Frontal cortex (tissue), 4 donors: ENCODE measurements around the gene NOS1AP. TPM values are rescaled to one million over a fixed set of nuclear protein-coding genes. Genes with fewer than 3 reads are reported as not detected.

Experiments used
- DNase-seq, 2 donors: peaks; one replicate each; pipeline ENCODE4 v3.0.0; 2012; ENCODE audit warnings: low spot score in 2 of 2
- FAIRE-seq: peaks from 2 replicates; lab custom pipeline; 2012; peaks lifted over from hg19 to GRCh38; lab: Jason Lieb, UNC
- total RNA-seq: library from RNA; depleted of rRNA; stranded (reverse); fragments of >200 nt; gene quantifications from one replicate; pipeline ENCODE4 v1.2.3, GENCODE V29; 2014
- donor health status: control.
- donor health status: control.
- donor health status: control.

Gene NOS1AP
- total RNA-seq, 1 donor from 2014 or later: 4.9 TPM

DNA sequence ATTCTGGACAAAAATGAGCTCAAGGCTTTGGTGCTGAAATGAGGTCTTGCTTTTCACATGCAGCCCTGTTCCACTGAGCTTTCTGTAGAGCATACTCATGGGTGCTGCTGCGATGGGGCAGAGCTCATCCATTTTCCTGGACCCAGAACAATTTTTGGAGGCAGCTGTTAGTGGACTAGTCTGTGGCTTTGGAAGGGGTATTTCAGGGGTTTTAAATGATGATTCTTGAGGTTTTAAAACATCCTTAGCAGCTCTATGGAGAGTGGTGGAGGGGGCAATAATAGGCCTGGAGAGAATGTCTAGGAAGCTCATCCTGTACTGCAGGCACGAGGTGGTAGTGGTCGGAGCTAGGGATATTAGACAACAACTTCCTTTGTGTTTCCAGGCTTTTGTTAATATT lies 16.5 kb downstream of the NOS1AP start:
- FAIRE-seq (no peak), DNase-seq (no peak)

DNA sequence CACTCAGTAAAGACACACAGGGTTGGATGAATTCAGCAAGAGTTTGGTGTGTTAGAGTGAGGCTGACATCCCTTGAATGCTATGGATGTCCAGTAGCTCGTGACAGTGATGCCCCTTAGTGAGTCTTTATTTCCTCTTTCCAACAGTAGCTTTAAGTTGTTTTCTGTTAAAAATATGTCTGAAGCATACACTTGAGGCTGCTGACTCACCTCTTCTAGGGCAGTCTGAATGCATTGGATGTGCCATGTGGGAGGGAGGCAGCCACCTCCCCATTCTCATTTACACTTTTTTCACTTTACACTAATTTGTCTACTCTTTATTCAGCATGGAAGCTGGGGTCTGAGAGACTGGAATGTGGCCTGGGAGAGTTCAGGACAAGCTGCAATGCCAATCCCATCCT lies 17.6 kb downstream of the NOS1AP start:
- DNase-seq (no peak), FAIRE-seq (no peak)

DNA sequence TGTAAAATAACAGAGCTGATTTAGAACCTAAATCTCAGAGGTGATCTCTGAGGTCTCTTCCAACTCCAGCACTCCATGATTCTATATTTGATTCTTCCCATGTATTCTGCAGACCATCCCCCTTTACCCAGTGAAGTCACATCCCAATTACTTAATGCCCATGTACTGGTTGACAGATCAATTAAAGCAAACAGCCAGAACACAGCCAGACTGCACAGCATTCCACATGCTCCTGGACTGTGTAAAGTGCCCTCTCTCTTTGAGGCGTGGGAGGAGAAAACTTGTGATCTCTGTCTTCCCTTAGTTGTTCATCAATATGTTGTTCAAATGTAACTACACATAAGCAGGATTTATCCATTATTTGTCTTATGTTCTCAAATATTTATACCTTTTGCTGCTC lies 18.1 kb downstream of the NOS1AP start:
- no peak for FAIRE-seq
- DNase-seq: no peak

DNA sequence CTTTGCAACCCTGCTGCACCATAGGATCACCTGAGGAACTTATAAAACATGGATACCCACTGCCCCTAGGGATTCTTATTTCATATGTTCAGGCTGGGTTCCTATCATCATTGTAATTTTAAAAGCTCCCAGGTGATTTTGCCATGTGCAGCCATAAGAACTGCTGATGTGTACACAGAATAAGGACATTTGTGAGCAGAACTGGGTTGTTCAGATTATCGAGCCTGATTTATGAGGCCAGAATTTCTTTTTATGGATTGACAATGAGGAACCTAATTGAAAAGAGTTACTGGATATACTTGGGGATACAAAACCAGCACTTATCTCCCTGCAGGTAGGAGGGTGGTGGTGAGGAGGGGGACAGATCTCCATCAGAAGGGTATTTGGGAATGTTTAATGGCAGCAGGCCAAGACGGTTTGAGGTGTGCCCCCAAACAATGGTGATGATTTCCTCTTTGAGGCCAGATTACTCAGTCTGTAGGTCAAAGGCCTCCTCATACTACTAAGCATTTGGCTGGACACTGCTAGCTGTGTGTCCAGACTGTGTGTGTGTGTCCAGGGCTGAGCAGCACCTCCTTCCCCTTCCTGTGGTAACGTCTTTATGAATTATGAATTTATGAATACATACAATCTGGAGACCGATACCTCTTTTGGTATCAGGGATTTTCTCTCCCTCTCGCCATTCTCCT lies 18.9 kb downstream of the NOS1AP start:
- FAIRE-seq: no peak
- no peak for DNase-seq

DNA sequence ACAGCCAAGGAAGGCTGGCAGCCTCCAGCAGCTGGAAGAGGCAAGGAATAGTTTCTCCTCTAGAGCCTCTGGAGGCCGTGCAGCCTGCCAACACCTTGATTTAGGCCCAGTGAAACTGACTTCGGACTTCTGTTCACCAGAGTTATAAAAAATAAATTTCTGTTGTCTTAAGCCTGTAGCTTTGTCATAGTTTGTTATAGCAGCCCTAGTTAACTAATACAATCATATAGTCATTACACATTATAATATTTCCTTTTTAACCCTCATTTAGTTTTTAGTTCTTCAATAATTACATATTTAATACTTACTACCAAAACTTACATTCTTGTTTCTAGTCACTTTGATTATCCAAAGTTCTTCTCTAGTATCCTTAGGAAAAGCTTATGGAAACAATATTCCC lies 20.3 kb downstream of the NOS1AP start:
- FAIRE-seq (no peak), DNase-seq (no peak)

DNA sequence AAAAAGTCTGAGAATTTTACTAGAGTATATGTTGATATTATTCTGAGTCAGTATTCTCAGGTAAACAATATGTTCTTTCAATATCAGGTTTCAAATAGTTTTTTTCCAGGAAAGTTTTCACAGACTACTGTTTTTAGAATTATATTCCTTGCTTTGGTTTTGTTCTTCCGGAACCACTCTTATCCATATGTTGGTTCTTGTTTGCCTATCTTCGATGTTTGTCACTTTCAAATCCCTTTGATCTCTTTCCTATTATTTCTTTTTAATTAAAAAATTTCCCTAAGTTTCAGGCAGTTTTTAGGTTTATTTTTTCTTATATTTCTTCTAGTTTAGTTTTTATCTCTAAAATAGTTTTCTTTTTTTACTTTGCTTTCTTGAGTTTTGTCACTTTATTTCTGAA lies 20.9 kb downstream of the NOS1AP start:
- DNase-seq (no peak), FAIRE-seq (peak; percentile 81)

DNA sequence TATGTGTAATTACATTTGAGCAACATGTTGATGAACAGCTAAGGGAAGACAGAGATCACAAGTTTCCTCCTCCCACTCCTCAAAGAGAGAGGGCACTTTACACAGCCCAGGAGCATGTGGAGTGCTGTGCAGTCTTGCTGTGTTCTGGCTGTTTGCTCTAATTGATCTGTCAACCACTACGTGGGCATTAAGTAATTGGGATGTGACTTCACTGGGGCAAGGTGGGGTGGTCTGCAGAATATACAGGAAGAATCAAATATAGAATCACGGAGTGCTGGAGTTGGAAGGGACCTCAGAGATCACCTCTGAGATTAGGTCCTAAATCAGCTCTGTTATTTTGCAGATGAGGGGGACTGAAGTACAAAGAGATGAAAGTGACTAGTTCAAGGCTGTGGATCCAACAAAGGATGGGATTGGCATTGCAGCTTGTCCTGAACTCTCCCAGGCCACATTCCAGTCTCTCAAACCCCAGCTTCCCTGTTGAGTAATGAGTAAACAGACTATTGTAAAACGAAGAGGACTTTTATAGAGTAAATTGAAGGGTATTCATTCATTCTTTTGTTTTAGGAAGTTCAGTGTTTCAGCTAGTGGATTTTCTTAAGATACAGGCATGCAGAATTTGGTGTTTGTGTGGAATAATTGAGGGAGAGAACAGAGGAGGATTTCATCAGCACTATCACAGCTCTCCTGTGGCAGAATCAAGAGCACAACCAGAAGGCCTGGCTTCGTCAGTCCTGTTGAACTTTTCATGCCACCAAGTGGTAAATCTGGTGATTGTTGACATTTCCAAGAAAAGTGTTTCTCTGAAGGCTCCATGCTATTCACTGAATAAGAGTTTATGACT lies 22.4 kb downstream of the NOS1AP start:
- DNase-seq: no peak
- no peak for FAIRE-seq

DNA sequence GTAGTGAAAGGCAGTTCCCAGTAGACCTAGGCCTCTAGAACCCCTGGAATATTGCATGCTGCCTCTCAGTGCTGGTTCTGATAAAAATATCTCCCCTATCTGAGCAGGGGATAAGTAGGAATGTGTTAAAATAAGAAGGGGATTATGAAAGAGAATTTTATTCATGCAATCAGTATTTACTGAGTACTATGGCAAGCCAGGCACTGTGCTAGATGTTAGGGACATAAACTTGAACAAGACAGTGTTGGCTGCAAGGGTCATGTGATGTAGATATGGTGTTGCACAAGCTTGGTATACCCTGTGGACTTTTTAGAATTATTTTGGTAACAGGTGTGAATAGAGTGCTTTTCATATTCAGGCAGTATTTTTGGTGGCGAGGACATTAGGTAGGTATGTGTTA lies 23.6 kb downstream of the NOS1AP start:
- DNase-seq (no peak), FAIRE-seq (no peak)

DNA sequence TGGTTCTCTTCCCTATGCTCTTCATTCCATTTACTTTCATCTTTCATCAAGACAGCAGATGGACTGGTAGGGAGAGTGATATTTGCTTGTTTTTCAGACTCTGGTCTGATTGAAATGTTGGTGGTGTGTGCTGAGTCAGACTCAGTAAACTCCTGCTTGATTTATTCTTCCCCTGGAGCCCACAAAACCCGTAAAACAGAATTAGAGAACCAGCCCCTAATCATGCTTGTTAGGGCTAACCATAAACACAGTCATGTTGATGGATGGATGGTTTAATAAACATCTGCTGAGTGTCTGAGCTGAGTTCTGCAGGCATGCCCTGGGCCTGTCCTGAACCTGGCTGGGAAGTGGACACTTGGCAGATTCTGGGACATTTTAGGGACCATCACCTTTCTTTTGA lies 24.8 kb downstream of the NOS1AP start:
- no peak for FAIRE-seq
- no peak for DNase-seq

DNA sequence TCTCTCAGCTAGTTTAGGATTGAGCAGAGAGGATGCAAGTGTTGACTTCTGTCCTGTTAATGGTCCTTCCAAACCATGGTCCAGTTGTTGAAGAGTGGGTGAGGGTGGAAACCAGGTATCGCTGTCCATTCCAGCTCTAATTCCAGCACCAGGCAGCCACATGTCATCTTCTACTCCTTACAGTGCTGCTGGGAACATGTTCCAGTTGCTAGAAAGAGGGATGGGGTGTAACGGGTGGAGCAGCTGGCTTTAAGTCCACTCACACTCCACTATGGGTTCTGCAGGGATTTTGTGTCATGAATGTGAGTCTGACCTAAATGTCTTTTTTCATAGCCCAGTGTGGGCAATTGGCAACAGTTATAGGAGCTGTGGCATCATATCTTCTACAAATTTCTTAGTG lies 25.2 kb downstream of the NOS1AP start:
- no peak for DNase-seq
- FAIRE-seq: no peak

DNA sequence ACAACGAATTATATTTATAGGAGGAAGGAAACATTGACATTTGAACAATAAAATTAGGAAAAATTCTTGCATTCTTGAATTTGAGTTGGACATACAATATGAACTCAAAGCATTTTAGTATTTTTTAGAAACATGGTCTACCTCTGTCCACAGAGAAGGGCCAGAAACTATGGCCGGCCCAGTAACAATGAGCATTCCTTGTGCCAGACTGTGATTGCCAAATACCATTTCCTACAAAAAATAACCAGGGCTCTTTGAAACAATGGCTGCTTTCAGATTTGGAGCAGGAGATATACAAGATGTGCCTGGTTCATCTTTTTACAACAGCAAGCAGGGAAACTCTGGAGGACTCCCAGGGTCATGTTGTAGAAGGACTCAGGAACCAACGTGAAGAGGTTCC lies 38.4 kb downstream of the NOS1AP start:
- no peak for FAIRE-seq

DNA sequence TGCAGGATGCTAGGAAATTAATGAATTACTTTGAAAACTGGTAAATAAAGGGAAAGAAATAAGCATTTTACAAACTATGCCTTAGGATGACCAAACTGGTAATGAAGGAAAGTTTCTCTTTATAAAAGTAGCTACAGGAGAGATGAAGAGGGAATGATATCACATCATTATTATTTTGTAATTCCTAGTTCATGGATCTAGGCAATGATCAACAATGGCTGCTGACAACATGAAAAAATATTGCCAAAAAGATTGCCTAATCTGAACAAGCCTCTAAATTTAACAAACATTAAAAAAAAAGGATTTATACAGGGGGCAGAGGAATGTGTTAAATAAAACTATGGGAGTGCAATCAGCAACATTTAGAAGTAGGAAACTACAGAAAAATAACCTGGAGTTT lies 38.9 kb downstream of the NOS1AP start:
- no peak for DNase-seq
- FAIRE-seq: no peak

More for the DNA sequence above, 38.4 kb downstream of the NOS1AP start:
- DNase-seq: no peak

DNA sequence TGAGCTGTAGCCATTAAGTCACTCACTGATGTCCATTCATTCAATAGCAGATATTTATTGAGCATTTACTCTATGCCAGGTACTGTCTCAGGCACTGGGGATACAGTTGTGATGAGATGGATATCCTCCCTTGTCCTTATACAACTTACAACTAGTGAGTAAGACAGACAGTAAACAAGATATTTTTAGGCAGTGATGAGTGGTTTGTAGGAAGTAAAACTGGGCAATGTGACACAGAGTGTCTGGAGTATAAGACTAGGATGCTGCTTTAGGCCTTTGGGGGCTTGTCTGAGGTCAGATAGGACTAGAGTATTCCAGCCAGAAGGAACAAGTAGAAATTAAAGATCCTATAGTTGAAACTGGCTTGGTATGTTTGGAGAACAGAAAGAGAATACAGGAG lies 41.4 kb downstream of the NOS1AP start:
- FAIRE-seq: no peak
- DNase-seq: no peak

DNA sequence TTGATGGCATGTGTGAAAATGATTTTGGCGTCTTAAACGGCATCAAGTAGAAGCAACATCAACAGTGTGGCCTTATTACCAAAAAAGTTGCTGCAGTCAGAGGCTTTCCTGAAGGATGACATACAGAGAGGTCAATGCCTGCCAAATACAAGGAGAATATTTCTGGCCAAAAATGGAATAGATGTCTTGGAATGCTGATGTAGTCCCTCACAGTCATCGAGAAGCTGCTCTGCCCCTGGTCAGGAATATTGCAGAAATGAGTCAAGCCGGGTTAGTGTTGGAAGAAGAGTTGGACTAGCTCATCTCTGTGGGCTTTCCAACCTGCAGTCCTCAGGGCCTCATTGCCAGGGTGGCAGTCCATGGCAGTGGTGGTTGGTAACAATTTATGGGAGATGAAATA lies 42.1 kb downstream of the NOS1AP start:
- FAIRE-seq: no peak

DNA sequence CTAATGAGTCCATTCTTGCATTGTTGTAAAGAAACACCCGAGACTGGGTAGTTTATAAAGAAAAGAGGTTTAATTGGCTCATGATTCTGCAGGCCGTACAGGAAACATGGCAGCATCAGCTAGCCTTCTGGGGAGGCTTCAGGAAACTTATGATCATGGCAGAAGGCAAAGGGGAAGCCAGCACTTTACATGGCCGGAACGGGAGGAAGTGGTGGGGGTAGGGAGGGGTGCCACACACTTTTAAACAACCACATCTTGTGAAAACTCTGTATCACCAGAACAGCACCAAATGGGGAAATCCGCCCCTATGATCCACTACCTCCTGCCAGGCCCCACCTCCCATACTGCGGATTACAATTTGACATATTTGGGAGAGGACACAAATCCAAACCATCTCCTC lies 43.9 kb downstream of the NOS1AP start:
- FAIRE-seq (no peak), DNase-seq (no peak)

More for the DNA sequence above, 42.1 kb downstream of the NOS1AP start:
- DNase-seq: no peak

DNA sequence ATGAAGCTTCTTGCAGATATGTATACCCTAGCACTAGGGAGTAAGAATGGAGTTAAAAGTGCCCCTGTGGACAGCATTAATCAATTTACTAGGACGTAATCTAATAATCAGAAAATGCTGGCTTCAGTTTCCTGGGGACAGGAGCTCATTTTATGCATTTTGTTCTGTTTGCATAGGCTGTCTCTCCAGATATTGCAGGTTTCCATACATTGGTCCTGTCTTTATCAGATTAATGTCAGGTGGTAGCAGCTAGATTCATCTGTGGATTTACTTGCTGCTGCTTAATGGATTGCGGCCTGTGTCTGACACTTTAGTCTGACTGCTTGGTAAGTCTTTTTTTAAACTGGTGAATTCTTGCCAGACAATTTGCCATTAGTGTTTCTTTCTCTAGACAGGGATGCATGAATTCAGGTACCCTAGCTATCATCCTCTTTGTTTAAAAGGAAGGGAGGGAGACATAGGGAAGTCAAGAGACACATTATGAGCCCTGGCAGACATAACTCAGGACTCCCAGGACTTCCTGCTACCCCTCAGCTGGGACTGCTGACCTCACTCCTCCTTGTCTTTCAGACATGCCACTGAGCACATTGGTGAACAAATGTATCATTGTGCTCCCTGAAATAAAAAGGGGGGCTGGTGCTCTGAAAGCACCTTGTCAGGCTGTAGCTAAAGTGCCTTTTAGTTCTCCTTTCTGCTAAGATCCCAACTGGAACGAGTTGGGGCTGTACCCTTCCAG lies 47.7 kb downstream of the NOS1AP start:
- no peak for DNase-seq
- FAIRE-seq: no peak

DNA sequence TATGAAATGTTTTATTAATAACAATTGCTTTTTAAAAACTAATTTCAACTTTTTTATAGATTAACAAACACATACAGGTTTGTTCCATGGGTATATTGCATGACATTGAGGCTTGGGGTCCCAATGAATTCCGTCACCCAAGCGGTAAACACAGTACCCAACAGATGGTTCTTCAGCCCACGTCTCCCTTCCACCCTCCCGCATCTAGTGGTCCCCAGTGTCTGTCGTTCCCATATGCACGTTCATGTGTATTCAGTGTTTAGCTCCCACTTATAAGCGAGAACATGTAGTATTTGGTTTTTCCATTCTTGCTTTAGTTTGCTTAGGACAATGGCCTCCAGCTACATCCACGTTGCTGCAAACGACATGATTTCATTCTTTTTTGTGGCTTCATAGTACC lies 48.6 kb downstream of the NOS1AP start:
- FAIRE-seq (no peak), DNase-seq (no peak)

DNA sequence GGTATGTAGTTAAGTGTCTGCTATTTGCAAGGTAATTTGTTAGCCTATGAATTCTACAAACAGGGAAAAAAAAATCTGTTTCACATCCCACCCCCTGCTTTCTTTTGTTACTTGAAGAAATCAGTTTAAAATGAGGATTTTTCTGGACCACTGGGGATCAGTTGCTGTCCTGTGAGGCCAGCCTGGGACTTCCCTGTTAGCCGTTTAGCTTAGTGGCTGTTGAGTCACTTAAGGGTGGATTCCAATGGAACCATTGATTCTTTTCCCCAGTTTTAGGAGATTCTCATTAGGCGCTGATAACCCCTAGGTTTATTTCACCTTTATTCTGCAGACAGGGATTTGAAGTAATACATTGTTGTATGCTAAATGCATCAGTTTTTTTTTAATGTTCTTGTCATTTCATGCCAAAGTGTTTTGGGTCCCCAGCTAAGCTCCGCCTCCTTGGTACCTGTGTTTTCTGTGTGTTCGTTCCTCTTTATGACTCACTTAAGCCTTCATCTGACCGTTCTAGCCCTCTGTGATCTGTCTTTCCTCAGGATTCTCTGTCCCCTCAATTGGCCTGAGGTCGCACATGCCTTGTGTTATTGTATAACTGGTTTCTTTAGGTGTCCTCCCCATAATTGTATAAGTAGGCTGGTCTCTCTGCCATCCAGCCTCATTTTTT lies 59.3 kb downstream of the NOS1AP start:
- DNase-seq (no peak), FAIRE-seq (no peak)

DNA sequence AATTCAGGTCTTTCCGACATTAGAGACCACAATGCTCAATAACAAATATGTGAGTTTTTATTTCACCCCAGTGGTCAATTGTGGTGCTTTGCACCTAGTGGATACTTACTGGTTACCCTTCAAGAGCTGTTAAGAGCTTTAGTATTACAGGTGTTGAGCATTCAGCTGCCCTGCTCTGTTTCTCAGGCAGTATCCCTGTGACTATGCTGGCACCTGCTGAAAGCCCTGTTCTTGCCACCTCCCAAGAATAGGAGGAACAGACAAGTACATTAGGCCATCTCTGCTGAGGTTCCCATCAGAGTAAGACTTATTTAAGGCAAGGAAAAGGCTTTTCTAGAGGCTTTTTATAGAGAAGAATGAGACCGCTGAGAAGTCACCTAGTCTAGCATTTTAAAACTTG lies 60.8 kb downstream of the NOS1AP start:
- FAIRE-seq (no peak), DNase-seq (no peak)
